DMS 273 treated with DMSO at 0.1 percent for 48 hours (cell line): ENCODE results near the gene ANK2.
"Not testable (repeated sequence)": the region's sequence is repeated elsewhere in the genome, so short reads cannot be mapped to it uniquely, and the experiment has no call there.

Experiments
- DNase-seq: peaks from one replicate; lab custom pipeline; 2025; lab: John Stamatoyannopoulos, UW

Gene ANK2

DNA sequence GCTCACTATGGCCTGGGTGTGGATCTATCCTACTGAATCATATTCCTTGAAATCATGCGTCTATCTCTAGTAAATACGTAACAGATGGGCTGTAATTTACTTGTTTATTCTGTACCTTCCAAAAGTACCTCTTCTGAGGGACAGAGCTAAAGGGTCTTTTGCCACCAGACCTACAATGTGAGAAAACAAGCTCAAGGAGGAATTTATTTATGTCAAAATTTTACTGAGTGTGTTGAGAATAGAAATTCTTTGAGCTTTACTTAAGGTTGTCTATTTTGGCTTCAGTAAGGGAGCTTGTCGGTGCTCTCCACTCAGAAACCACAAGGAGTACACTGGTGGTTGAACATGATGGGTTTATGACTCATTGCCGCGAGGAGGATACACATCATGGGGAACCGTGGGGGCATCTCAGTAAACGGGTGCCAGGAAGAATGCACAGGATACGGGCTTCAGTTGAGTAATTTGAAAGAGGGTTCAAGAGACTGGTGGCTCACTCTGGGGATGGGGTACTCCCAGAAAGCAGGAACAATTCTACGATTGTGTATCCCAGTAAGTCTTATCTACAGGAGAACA is 3.0 kb downstream of the ANK2 start:
- DNase-seq = peak; percentile 20

DNA sequence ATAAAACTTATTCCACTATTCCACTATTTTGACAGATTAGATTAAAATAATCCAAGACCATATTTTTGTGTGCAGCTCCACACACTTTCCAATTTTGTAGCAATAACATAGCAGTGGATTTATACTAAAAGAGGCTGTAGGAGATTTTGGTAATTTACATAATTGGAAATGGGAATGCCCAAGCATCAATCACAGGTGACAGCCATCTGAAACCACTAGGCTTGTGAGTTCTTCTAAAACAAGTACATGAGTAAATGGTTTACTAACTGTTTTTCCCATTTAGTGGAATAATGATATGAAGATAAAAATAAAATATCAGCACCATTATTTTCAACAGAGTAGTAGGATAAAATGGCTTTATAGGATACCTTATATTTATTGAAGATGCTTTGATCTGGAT is 4.4 kb downstream of the ANK2 start:
- no peak for DNase-seq

DNA sequence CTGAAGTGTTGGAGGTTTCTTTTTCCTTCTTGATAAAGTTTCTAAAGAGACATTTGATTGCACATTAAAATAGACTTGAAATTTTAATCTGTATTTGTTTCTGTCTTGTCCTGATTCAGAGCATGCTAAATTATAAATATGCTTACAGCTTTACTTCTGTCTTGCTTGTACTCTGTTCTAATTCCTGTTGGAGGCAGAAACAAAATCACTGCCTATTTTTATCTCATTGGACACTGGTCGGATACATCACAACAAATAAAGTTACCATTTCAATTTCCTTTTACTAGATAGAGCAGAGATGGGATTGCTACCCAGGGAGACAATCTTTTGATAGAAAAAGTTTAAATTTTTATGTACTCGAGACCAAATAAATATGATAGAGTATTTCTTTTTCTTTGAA is 6.9 kb downstream of the ANK2 start:
- DNase-seq = no peak

DNA sequence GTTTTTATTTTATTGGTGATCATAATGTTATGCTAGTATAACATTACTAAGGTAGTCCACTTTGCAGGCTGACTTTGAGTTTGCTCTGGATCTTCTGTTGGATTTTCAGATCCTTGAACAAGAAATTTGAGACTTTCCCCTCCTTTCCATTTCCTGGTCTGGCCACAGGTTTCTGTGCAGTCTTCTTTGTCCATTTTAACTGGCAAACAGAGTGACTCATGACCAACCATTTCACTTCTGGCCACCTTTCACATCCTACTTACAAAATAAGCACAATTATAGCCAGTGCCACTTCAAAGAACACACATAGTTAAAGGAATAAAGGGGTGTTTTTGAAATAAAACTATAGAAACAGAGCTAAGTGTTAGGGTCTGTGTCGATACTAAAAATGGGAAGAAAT is 8.4 kb downstream of the ANK2 start:
- DNase-seq = no peak

DNA sequence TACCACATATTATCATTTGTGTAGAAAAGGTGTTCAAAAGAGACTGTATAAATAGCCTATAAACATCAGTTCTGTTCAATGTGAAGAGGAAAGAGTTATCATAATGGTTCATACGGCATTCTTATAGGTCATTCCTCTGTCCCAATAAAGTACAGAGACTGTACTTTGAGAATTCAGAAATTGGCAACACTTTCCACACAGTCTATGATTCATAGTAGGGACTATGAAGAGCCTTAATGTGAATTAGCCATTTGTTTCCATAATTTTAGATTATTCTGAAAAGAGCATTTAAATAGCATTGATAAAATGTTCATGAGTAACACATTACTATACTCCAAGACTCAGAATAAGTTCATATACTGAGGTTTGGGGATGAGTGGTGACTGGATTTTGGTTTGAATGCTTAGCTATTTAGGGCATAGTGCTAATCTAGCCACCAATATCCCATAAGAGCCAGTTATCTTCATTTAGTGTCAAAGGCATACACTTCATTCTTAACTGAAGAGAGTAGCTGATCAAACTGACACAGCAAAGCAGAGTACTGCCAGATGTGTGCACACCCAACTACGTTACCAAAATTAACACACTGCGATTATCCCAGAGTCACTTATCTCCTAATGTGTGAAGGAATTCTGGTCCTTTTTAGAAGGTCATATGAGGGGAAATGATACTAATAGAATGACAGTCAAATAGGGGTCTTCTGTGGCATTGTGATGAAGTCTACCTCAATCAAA is 10.2 kb downstream of the ANK2 start:
- no peak for DNase-seq

DNA sequence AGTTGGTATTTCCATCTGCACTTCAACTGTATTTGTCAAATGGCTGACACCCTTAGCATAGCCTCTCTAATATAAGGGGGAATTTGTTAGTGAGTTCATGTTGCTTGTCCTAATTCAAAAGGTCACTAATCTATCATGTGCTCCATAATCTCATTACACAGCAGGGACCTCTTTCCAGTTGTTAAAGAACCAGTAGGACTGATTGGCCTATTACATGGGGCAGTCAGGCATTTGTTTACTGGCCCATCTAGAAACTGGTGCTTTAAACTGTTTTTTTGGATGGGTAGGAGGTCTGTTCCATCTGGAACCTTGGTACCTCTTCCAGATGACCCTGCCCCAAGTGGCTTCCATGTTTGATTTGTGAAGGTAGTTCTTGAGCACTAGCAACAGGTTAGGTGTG is 11.4 kb downstream of the ANK2 start:
- DNase-seq = no peak

DNA sequence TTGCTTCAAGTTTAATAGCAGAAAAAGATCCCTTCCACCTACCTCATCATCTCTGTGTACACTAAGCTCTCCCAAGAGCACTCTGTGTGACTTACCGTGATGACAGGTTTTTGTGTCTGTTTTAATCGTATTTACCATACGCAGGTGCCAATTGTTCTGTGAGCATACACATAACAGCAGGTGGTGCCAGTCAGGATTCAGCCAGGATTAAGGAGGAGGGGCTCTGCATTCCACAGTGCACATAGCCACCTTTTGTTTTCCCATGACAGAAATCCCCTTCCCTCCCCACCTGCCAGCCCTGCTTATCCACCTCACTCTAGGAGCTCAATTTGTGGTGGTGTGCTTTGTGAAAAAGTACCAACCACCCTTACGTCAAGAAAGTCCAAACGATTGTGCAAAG is 14.8 kb downstream of the ANK2 start:
- DNase-seq = no peak

DNA sequence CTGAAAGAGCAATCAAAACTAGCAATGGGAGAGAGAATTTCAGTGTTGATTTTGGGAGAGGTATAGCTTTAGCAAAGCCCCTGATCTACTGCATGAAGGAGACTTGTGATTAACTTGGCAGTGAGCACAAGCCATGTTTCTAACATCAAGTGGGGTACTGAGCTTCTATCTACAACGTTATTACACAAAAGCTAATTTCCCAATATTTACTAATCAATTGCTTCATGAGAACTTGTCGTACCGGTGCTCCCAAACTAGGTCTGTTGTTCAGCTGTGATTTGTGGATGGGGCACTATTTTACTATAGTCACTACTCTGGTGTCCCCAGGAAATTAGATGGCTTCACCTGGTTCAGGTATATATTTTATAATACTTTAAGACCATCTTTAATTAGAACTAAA is 16.2 kb downstream of the ANK2 start:
- no peak for DNase-seq

DNA sequence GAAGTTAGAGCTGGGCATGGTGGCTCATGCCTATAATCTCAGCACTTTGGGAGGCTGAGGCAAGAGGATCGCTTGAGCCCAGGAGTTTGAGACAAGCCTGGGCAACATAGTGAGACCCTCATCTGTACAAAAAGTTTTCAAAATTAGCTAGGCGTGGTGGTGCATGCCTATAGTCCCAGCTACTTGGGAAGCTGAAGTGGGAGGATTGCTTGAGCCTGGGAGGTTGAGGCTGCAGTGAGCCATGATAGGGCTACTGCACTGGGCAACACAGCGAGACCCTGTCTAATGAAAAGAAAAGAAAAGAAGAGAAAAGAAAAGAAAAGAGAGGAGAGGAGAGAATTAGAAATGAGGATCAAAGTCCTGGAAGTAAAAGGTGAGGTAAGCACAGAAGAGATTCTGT is 19.3 kb downstream of the ANK2 start:
- DNase-seq = not testable (repeated sequence)

DNA sequence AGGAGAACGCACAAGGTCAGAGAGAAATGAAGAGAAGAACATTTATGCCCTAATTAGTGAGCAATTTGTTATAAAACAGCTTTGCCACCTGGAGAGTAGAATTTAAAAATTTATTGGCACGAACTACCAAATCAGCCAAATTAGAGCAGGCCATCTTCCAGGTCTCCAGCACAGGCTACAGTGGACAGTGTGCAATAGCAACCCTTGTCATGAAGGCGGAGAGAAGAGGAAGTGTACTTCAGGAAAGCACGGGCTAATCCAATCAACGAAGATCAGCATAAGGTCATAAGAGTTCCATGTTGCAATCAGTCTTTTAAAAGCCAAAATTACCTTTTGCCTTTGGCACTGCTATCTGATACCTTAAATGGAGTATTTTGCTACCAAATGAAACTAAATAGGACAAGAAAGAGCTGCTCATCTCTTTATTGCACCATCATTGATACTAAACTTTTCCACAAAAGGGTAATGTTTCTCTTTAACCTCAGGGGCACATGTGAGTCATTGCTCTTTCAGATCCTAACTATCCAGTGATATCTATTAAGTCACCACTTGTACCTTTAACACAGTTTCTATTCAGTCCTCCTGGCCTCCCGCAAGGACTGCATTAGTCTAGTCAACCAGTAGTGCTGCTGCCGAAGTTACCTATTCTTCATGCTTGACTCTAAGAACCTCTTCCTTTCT is 19.9 kb downstream of the ANK2 start:
- DNase-seq = no peak

DNA sequence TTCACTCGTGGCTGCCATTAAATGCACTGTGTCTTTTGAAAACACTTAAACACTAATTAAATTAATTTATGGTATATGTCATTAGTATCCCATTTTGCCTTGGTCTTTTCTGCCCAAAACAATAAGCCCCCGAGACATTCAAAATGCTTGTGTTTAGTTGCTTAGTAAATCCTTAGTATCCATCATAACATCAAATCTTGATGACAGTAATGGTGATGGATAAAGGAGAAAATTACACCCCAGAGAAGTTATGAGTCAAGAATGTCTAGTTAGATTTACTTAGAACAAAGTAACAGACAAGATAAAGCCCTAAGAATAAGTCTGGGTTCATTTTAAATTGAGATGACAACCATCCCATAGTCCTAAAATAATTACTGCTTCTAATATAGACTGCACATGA is 21.3 kb downstream of the ANK2 start:
- no peak for DNase-seq

DNA sequence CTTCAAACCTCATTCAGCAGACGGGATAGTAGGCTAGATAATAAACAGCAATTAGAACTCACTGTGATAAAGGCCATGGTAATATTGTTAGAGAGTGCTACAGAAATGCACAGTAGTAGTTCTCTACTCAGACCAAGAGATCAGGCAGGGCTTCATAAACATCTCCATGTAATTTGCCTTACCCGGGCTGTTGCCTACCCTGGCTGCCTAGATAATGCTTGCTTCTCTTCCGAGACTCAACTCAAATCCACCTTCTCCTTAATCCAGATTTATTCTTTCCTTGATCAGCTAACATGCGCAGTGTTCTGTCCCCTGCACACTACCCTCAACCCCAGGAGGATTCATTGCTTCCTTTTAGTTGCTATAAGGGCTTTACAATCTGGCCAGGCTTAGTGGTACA is 21.8 kb downstream of the ANK2 start:
- no peak for DNase-seq

DNA sequence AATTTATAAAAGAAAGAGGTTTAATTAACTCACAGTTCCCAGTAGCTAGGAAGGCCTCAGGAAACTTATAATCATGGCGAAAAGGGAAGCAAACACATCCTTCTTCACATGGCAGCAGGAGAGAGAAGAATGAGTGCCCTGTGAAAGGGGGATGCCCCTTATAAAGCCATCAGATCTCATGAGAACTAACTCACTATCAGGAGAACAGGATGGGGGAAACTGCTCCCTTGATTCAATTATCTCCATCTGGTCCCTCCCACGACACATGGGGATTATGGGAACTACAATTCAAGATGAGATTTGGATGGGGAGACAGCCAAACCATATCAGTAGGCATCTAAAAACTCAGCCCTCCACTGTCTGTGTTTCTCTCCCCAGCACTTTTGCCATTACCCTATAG is 22.4 kb downstream of the ANK2 start:
- no peak for DNase-seq

DNA sequence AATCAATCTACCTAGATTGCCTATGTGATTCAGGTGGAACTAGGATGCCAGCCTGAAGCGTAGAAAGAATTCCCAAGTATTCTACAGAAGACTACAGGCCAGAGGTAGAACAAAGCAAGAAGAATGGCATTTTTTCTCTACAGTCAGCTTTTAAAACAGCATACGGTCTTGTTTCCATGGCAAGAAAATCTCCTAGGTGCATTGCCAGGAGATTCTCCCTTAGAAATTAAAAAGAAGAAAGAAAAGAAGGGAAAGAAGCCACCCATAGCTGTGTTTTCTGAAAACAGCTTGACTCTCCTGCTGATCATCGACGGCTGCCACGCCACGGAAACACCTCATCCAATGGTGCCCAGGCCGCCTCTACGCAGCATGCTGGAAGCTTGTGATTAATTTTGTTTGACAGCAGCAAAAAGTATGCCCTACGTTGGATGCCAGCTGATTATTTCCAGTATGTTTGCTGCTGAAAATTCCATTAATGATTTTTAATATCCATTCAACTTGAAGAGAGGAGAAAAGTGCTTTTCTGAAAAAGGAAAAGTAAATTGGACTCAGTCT is 24.1 kb downstream of the ANK2 start:
- DNase-seq = no peak

DNA sequence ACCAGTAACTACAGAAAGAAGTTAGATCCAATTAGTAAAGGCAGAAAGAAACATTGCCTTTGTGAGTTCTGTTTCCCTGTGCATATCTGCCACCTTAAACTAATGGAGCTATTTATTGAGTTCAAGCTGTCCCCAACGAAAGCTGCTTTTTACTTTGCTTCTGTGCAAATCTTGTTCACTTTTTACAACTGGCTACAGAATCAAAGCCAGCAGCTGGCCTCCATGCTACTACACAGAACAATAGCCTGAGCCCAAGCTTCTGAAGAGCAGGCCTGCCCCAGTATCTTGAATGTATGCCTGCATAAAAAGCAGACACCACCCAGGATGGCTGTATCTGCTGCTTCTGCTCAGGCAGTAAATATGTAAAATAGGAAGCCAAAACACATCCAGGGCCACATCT is 28.1 kb downstream of the ANK2 start:
- DNase-seq = peak; percentile 72

DNA sequence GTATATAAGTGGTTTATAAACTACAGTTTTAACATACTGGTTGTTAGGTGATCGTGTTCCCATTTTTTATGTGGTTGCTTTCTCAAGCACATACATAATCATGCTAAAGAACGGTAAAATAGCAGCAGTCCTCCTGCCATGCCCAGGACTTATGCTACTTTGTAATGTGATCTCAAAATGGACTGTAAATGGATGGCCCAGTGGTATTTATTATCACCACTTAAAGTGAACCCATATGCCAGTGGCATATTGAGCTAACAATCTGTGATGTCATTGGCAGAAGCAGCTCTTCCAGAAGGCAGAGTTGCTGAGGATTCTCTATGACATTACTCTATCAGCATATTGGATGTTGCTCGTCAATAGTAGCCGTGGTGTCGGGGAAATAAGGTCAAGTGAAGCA is 28.6 kb downstream of the ANK2 start:
- DNase-seq = peak; percentile 89

DNA sequence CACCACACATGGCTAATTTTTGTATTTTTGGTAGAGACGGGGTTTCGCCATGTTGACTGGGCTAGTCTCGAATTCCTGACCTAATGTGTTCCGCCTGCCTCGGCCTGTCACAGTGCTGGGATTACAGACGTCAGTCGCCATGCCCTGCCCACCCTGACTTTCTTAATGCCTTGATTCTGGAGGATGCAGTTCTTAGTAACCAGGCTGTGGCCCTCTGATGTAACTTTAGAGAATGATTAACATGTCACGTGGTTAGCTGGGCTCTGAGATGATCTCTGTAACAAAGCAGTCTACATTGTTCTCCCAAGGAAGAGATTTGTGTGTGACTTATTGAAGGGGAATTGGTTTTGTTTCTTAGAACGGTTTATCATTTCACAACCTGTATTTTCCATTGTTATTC is 30.6 kb downstream of the ANK2 start:
- DNase-seq = no peak

DNA sequence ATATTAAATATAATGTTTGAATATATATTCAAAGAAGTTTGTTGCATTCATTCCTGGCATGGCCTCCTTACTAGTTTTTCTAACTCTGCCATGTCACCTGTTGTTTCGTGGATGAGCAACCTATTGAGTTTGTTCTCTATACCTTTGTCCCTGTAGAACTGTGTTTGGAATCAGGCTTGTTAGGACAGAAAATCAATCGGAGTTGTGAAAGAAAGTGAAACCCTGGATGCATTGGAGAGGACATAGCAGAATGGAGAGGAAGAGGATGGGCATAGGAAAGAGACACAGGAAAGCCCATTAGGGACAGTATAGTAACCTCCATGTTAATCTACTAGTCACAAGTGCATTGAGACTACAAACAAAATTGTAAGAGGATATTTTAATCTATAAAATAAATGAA is 31.2 kb downstream of the ANK2 start:
- no peak for DNase-seq

DNA sequence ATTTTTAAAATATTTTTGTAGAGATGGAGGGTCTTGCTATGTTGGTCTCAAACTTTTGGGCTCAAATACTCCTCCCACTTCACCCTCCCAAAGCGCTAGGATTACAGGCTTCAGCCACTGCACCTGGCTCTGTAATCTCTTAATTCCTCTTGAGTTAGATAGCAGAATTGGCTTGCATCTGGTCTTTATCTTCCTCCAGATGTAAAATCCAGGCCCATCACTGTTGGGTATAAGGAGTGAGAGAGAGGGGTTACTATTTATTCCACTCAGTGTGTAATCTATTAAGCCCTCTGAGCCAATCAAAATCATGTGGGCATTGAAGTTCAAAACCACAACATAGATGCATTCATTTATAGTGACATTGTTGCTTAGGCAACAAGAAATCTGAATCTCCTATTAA is 33.9 kb downstream of the ANK2 start:
- no peak for DNase-seq

DNA sequence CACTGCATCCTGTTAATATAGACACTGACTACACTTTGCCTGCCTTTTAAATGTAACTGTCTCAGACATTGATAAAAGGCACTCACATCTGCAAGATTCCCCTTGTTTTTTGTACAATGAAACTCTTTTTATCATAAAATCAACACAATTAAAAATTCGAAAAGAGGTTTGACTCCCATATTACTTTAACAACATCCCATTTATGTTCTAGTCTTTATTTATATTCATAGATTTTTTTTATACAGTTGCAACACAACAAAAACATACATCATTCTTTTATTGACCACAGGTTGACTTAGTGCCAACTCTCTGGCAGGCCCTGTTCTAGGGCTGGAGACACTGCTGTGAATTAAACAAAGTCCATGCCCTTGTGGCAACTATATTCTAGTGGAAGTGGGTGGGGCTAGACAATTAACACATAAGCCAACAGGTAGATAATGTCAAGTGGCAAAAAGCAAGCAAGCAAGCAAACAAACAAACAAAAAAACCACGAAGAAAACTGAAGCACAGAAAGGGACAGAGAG is 36.8 kb downstream of the ANK2 start:
- no peak for DNase-seq

DNA sequence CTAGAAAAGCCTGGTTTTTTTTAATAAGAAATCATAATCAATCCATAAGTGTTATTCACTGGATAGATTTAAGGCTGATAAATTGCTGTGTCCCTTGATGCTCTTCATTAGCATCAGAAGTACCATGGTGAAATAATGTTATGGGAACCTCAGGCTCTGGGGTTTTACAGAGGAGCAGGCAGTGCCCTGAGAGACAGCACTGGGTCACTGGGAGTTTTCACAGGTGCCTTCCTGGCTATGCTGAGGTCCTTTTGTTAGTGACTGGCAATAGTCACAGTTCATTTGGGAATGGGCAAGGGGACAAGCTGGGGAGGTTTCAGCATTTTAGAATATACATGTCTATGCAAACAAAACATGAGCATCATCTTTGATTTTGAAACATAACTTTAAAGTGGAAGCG is 38.6 kb downstream of the ANK2 start:
- no peak for DNase-seq

DNA sequence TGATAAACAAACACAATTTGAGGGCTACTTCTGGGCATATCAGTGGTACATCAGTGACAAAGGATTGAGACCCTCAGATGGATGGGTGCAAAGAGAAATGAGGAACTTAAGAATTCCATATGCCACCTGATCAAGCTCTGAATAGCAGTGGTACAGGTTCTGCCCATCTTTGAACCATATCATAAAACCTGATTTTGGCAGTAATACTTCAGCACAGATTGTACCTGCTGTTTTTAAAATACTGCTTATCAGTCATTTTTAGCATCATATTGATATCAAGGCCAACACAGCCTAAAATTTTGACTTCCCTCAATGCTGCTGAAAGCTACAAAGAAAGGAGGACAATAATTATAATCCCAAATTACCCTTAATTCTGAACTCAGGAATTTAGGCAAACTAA is 41.5 kb downstream of the ANK2 start:
- DNase-seq = no peak

DNA sequence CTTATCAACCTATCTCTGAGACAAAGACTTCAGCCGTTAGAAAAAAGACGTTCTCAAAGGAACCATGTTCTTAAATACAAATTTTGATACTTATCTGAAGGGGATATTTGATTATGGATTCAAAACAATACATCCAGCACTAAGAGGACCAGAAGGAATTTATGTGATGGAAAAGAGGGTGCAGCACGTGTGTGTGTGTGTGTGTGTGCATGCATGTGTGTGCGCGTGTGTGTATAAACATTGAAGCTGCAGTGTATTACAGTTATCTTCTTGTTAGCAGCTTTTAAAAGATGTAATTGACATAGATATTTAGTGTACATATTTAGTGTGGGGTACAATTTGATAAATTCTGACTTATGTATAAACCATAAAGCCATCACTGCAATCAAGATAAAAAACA is 44.9 kb downstream of the ANK2 start:
- DNase-seq = no peak
